CD1c-positive myeloid dendritic cell (primary cell): ENCODE data around the gene MLXIPL.
A peak's percentile ranks its signal among the peaks of the same experiment; 100 is the strongest.
"Not testable (repeated sequence)": the region's sequence is repeated elsewhere in the genome, so short reads cannot be mapped to it uniquely, and the experiment has no call there.

Experiments used
- DNase-seq: peaks from one replicate; pipeline ENCODE4 v3.0.0-alpha.2; 2016; ENCODE audit errors: extremely low spot score

MLXIPL gene

GRCh38 chr7:73581006-73581405, 43.3 kb downstream of the MLXIPL start:
- DNase-seq, result not testable (repeated sequence)

- peak; percentile 100 for DNase-seq
Observed at GRCh38 chr7:73578342-73579128, 45.8 kb downstream of the MLXIPL start, which contains the start of gene TBL2. Gene TBL2 (minus strand): TSS chr7:73578579. CDS start chr7:73578549, 30 bp downstream.

GRCh38 chr7:73577627-73578341, 46.5 kb downstream of the MLXIPL start:
- no peak for DNase-seq

DNA sequence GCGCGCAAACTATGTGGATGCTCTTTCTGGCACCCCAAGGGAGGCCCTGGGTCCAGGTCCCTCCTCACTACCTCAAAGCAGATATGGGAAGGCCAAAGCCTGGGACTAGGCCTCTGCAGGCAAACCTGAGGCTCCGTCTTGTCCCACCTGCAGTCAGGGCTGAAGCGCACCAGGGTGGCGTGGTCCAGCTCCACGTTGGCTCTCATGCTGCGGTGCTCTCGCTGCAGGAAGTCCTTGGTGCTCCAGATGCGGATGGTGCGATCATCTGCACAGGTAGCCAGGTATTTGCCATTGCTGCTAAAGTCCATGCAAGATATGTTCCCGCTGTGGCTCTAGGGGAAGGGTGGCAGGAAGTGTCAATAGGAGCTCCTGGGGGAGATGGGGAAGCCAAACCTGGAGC, 50.5 kb downstream of the MLXIPL start:
- no peak for DNase-seq

GRCh38 chr7:73573276-73573675, 51.0 kb downstream of the MLXIPL start:
- DNase-seq, result no peak

DNA sequence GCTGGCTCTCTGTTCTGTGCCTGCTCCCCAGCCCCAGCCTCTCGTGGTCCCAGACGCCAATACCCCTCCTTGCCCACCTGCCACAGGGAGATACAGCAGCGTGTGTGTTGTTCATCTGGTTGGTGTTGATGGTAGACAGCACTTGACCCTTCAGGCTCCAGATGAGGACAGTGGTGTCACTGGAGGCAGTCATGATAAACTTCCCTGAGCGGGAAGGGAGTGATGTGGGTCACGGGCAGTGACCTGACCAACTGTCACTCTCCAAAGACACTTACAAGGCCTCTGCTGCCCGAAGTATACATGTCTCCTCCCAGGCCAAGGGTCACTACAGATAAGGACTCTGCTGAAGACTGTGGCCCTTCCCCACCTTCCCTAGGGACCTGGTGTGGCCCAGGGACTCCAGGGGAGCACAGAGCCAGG, 51.5 kb downstream of the MLXIPL start:
- no peak for DNase-seq

- no peak for DNase-seq
Observed at GRCh38 chr7:73570977-73571376, 53.3 kb downstream of the MLXIPL start.

- DNase-seq, result no peak
Observed at GRCh38 chr7:73570521-73570920, 53.8 kb downstream of the MLXIPL start.

- DNase-seq, result no peak
Observed at GRCh38 chr7:73569042-73569608, 55.2 kb downstream of the MLXIPL start.

DNA sequence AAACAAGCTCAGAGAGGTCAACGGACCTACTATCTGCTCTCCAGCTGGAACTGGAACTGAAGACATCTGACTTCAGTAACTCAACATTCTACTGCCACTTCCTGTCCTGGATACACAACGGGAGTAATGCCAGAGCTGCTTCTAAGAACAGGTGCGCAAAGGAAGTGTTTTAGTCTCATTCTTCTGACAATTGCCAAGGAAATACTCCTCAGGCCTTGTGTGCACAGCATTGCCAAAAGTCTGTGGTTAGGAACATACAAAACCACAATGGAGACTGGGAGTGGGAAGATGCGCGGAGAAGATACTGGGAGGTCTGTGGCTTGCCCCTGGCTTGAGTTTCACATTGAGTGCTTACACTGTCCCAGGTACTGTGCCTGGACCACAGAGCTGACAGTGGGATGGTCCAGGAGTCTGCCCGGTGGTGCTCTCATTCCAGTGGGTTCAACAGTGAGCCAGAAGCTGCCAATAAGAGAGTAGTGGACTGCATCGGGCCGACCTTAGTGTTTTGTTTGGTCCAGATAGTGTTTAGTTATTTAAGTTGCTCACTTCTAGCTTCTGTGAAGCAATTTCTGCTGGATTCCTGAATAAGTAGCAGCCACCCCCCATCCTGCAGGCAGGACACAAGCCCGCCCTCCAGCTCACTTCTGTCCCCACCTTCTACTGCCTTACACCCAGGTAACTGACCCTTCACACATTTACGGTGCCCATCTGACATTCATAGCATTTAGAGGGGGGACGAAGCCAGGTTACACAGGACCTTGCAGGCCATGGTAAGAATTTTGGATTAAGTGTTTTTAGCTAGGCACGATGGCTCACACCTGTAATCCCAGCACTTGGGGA, 56.3 kb downstream of the MLXIPL start:
- no peak for DNase-seq

- no peak for DNase-seq
Observed at GRCh38 chr7:73567140-73567539, 57.2 kb downstream of the MLXIPL start.

DNA sequence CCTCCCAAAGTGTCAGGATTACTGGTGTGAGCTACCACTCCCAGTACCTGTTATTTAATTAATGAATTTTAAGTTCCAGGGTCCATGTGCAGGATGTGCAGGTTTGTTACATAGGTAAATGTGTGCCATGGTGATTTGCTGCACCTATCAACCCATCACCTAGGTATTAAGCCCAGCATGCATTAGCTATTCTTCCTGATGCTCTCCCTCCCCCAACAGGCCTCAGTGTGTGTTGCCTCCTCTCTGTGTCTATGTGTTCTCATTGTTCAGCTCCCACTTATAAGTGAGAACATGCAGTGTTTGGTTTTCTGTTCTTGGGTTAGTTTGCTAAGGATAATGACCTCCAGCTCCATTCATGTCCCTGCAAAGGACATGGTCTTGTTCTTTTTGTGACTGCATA, 57.9 kb downstream of the MLXIPL start:
- DNase-seq, result not testable (repeated sequence)

GRCh38 chr7:73565675-73566340, 58.5 kb downstream of the MLXIPL start:
- DNase-seq, result no peak

DNA sequence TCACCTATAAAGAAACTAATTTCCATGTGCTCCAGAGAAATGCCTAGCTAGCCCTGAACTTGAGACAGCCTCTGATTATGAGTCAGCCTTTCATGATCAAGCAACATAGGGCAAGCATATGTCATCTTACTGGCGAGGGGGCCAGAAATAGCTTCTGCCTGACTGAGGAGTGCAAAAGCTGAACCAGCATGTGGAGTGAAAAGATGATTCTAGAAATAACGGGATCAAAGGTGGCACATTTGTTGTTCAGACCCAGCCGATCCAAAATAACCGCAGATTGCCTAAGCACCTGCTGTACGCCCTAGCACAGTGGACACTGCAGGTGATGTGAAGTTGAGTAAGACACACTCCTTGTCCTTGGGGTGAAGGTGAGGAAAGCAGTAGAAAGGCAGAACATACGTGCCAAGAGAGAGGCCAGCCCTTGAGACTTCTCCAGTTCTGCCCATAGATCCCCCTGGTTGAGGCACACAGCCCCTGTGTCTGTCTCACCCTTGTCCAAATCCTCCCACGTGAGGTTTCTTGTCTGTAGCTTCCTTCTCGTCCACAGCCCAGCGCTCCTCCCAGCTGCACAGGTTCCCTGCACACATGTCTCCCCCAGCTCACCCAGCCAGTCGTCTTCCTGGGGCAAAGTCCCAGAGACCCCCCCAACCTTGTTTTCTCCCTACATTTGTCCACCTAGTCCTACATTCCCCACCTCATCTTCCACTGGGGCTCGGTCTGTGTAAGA, 64.0 kb downstream of the MLXIPL start:
- peak; percentile 49 for DNase-seq

DNA sequence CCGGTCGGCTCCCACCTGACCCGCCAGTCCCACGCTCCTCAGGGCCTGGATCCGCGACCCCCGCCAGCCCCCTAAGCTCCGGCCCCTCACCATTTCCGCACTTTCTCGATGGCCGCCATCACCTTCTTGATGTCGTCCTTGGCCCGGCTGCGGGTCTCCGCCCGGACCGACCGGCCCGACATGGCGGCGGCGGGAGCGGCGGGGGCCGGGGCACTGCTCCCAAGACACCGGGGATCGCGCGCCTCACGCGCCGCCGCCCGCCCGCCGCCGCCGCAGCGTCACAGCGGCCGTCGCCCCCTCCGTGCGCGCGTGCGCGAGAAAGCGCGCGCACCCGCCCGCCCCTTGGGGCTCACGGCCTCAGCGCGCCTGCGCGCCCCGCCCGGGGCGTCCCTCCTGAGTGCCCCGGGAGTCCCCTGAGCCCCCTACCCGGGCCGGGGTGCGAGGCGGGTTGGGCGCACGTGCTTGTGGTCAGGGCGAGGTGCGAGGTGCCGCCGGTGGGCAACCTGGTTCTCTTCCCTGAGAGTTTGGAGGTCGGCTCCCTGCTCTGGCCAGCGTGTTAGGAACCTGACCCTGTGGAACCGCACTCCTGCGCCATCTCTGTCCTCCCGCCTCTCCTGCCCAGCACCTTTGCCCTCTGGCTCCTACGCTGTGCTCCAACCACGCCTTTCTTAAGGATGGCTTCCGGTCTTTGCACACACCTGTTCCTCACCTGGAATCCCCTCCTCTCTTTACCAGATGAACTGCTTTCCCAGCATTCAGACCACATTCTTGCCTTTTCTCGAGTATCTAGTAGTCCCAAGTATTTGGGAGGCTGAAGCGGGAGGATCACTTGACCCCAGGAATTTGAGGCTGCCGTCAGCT, 66.7 kb downstream of the MLXIPL start, which contains the start of gene BCL7B:
TSS of gene BCL7B (minus strand) at position 294 of the 861 bp plus-strand sequence. CDS start at position 182, 112 bp downstream.
- peak; percentile 93 for DNase-seq

DNA sequence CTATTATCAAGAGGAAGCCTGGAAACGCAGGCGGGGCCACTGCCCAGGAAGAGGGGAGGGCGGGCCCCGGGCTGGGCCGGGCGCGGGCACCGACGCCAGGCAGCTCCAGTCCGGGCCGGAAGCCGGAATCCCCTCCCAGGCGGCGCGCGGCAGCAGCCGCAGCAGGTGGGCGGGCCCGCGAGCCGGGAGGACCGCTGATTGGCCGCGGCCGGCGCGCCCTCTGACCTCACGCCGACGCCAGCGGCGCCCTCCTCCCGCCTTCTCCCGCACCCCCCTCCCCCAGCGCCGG, 67.3 kb downstream of the MLXIPL start:
- DNase-seq, result peak; percentile 98

- DNase-seq, result no peak
Observed at GRCh38 chr7:73556208-73557107, 67.9 kb downstream of the MLXIPL start.

DNA sequence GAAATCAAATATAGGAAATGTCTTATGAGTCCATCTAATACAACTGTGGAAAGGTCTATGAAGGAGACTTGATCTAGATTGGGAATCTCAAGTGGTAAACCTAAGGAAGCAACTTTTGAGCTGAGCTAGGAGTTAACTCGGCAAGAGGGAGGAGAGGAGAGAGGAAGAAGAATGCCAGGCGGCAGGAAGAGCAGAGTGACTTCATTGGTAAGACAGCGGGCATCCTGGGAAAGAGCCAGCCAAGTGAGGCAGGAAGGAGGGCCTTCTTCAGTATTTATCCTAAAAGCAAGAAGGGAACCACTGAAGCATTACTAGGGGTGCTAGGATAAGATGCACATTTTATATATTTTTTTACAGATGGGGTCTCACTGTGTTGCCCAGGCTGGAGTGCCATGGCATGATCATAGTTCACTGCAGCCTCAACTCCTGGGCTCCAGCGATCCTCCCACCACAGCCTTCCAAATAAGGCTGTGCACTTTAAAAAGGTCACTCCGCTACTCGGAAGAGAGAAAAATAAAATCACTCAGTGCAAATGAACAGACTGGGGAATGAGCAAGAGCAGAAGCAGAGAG, 68.8 kb downstream of the MLXIPL start:
- no peak for DNase-seq
